Duodenal mucosa (tissue), 2 donors: ENCODE measurements around the gene DNAJB5.

Experiments used
- H3K27ac ChIP-seq: one replicate; pipeline ENCODE4 v1.7.0; 2013; ENCODE audit warnings: low read depth, low read length
- H3K27me3 ChIP-seq, 2 donors: one replicate each; pipeline ENCODE4 v1.7.0; 2013; ENCODE audit warnings: low read length in 2 of 2, control low read depth in 1 of 2; ENCODE audit not compliant: insufficient read depth in 2 of 2, control insufficient read depth in 1 of 2
- H3K36me3 ChIP-seq, 2 donors: one replicate each; pipeline ENCODE4 v1.7.0; 2013; ENCODE audit warnings: low read length in 2 of 2, control low read depth in 1 of 2; ENCODE audit not compliant: insufficient read depth in 2 of 2, control insufficient read depth in 1 of 2
- H3K4me1 ChIP-seq, 2 donors: one replicate each; pipeline ENCODE4 v1.7.0; 2013; ENCODE audit warnings: low read length in 2 of 2, control low read depth in 1 of 2; ENCODE audit not compliant: insufficient read depth in 2 of 2, control insufficient read depth in 1 of 2
- H3K4me3 ChIP-seq, 2 donors: one replicate each; pipeline ENCODE4 v1.7.0; 2013; ENCODE audit warnings: low read length in 2 of 2, low read depth in 1 of 2
- H3K9ac ChIP-seq, 2 donors: one replicate each; pipeline ENCODE4 v1.7.0; 2013; ENCODE audit warnings: low read length in 2 of 2, low read depth in 1 of 2
- H3K9me3 ChIP-seq, 2 donors: one replicate each; pipeline ENCODE4 v1.7.0; 2013; ENCODE audit warnings: low read length in 2 of 2, control low read depth in 1 of 2; ENCODE audit not compliant: control insufficient read depth in 1 of 2

The DNAJB5 gene

GRCh38 chr9:34992376-34992951 is 2.9 kb downstream of the DNAJB5 start:
- Histone ChIP-seq H3K4me3 (no peak overlapping the region), H3K4me1 (peaks cover 28 to 64% of the 10 kb centered on the region in 2 donors)

GRCh38 chr9:34993502-34994259 is 4.1 kb downstream of the DNAJB5 start:
- Histone ChIP-seq H3K27me3 (no peaks in the 10 kb centered on the region), H3K27ac (peak overlapping the region; percentile 79), H3K4me3 (no peak overlapping the region), H3K9me3 (no peaks in the 10 kb centered on the region), H3K36me3 (peaks cover 0 to 2% of the 10 kb centered on the region in 2 donors), H3K4me1 (peaks cover 28 to 59% of the 10 kb centered on the region in 2 donors), H3K9ac (peak overlapping the region; percentile 17 to 46)

More at GRCh38 chr9:34992376-34992951, 2.9 kb downstream of the DNAJB5 start:
- Histone ChIP-seq H3K27me3 (no peaks in the 10 kb centered on the region), H3K27ac (peak overlapping the region; percentile 79), H3K9ac (peak overlapping the region in 1 of 2 donors; percentile 46), H3K36me3 (peaks cover 0 to 2% of the 10 kb centered on the region in 2 donors), H3K9me3 (no peaks in the 10 kb centered on the region)

GRCh38 chr9:34994260-34994899 is 4.8 kb downstream of the DNAJB5 start:
- Histone ChIP-seq H3K4me3 (no peak overlapping the region), H3K9me3 (no peaks in the 10 kb centered on the region), H3K36me3 (peaks cover 0 to 2% of the 10 kb centered on the region in 2 donors), H3K4me1 (peaks cover 28 to 58% of the 10 kb centered on the region in 2 donors), H3K27ac (peak overlapping the region; percentile 79), H3K27me3 (no peaks in the 10 kb centered on the region), H3K9ac (peak overlapping the region in 1 of 2 donors; percentile 17)

- no peak overlapping the region for H3K4me3 ChIP-seq
- H3K27ac ChIP-seq, result no peak overlapping the region
- H3K9ac ChIP-seq, result no peak overlapping the region
- peaks cover 28 to 58% of the 10 kb centered on the region in 2 donors for H3K4me1 ChIP-seq
- H3K36me3 ChIP-seq, result peaks cover 0 to 2% of the 10 kb centered on the region in 2 donors
- no peaks in the 10 kb centered on the region for H3K27me3 ChIP-seq
- no peaks in the 10 kb centered on the region for H3K9me3 ChIP-seq
These were observed 5.5 kb downstream of the DNAJB5 start for GRCh38 chr9:34994900-34995669.

GRCh38 chr9:34995670-34996060 is 6.1 kb downstream of the DNAJB5 start:
- H3K4me1 ChIP-seq, result peaks cover 22 to 52% of the 10 kb centered on the region in 2 donors
- H3K9ac ChIP-seq, result no peak overlapping the region
- no peaks in the 10 kb centered on the region for H3K9me3 ChIP-seq
- no peak overlapping the region for H3K27ac ChIP-seq
- H3K36me3 ChIP-seq, result peaks cover 0 to 2% of the 10 kb centered on the region in 2 donors
- no peak overlapping the region for H3K4me3 ChIP-seq
- H3K27me3 ChIP-seq, result no peaks in the 10 kb centered on the region

- Histone ChIP-seq H3K27ac (peak overlapping the region; percentile 41), H3K9ac (no peak overlapping the region), H3K36me3 (peaks cover 0 to 2% of the 10 kb centered on the region in 2 donors), H3K9me3 (no peaks in the 10 kb centered on the region), H3K4me1 (peaks cover 22 to 46% of the 10 kb centered on the region in 2 donors), H3K4me3 (no peak overlapping the region), H3K27me3 (no peaks in the 10 kb centered on the region)
These were observed 6.8 kb downstream of the DNAJB5 start for GRCh38 chr9:34996181-34996904.

GRCh38 chr9:34996905-34997279 is 7.3 kb downstream of the DNAJB5 start:
- peak overlapping the region; percentile 41 for H3K27ac ChIP-seq
- no peaks in the 10 kb centered on the region for H3K9me3 ChIP-seq
- peaks cover 22 to 42% of the 10 kb centered on the region in 2 donors for H3K4me1 ChIP-seq

GRCh38 chr9:34997379-34997781 is 7.8 kb downstream of the DNAJB5 start:
- no peak overlapping the region for H3K9ac ChIP-seq
- peaks cover 0 to 2% of the 10 kb centered on the region in 2 donors for H3K36me3 ChIP-seq
- H3K27me3 ChIP-seq, result no peaks in the 10 kb centered on the region
- H3K4me1 ChIP-seq, result peaks cover 22 to 40% of the 10 kb centered on the region in 2 donors
- H3K9me3 ChIP-seq, result no peaks in the 10 kb centered on the region
- H3K27ac ChIP-seq, result peak overlapping the region; percentile 45
- H3K4me3 ChIP-seq, result no peak overlapping the region

More at GRCh38 chr9:34996905-34997279, 7.3 kb downstream of the DNAJB5 start:
- H3K36me3 ChIP-seq, result peaks cover 0 to 2% of the 10 kb centered on the region in 2 donors
- no peak overlapping the region for H3K4me3 ChIP-seq
- H3K9ac ChIP-seq, result no peak overlapping the region
- H3K27me3 ChIP-seq, result no peaks in the 10 kb centered on the region

GRCh38 chr9:34998266-34998665 is 8.7 kb downstream of the DNAJB5 start:
- H3K27ac ChIP-seq, result peak overlapping the region; percentile 45
- peaks cover 0 to 2% of the 10 kb centered on the region in 2 donors for H3K36me3 ChIP-seq
- H3K4me1 ChIP-seq, result peaks cover 19 to 35% of the 10 kb centered on the region in 2 donors
- H3K9me3 ChIP-seq, result no peaks in the 10 kb centered on the region
- H3K27me3 ChIP-seq, result no peaks in the 10 kb centered on the region
- no peak overlapping the region for H3K4me3 ChIP-seq
- no peak overlapping the region for H3K9ac ChIP-seq
